ENCODE data around the gene ZNF511. TPM values are rescaled to one million over a fixed set of nuclear protein-coding genes. Genes with fewer than 3 reads are reported as not detected.

ZNF511 gene
- total and polyA plus RNA-seq, 4 donors: 13.7 to 31.8 (median 24.2) TPM

GRCh38 chr10:133293810-133294119 is 14.9 kb upstream of the ZNF511 start:
- Histone ChIP-seq H3K9ac (ENCODE audit: low read depth in 1 of 2, low read length in 2 of 2) (no peak overlapping the region), H3K36me3 (ENCODE audit: control insufficient read depth in 4 of 4, insufficient read depth in 3 of 4, low read depth in 1 of 4, low read length in 3 of 4) (peaks cover 30 to 88% (median 49%) of the 10 kb centered on the region in 4 donors), H3K27ac (ENCODE audit: low read depth in 1 of 2, low read length in 2 of 2) (no peak overlapping the region), H3K9me3 (ENCODE audit: control insufficient read depth in 4 of 4, low read length in 3 of 4) (no peaks in the 10 kb centered on the region), H3K4me3 (ENCODE audit: low read depth in 1 of 3, low read length in 3 of 3) (no peak overlapping the region), H3K27me3 (ENCODE audit: control insufficient read depth in 4 of 4, insufficient read depth in 4 of 4, low read length in 3 of 4) (no peaks in the 10 kb centered on the region), H3K4me1 (ENCODE audit: control insufficient read depth in 4 of 4, insufficient read depth in 4 of 4, low read length in 3 of 4) (no peaks in the 10 kb centered on the region)
- DNase-seq (ENCODE audit: low spot score): no peak
- WGBS: 96% methylated on average over 10 of the region's 10 CpGs
- no peak for TF ChIP-seq NR2F2 (IDR thresholded peaks at IDR 0.05)
- TF ChIP-seq ATF3 (IDR thresholded peaks at IDR 0.05): no peak
- no peak for TF ChIP-seq CTCF (IDR thresholded peaks at IDR 0.05; ENCODE audit: low read depth, low read length, missing input control)
- TF ChIP-seq TAF1 (conservative IDR thresholded peaks at IDR 0.05): no peak
- TF ChIP-seq SP1 (IDR thresholded peaks at IDR 0.05): no peak
- no peak for TF ChIP-seq HNF4G (IDR thresholded peaks at IDR 0.05)
- no peak for TF ChIP-seq REST (IDR thresholded peaks at IDR 0.05)
- TF ChIP-seq GABPA (IDR thresholded peaks at IDR 0.05 in 1 of 2, conservative IDR thresholded peaks at IDR 0.05 in 1 of 2): no peak
- TF ChIP-seq MAX (IDR thresholded peaks at IDR 0.05): no peak
- TF ChIP-seq EGR1 (IDR thresholded peaks at IDR 0.05; ENCODE audit: low read depth in 2 of 2): no peak
- TF ChIP-seq JUND (IDR thresholded peaks at IDR 0.05): no peak
- TF ChIP-seq HNF4A (conservative IDR thresholded peaks at IDR 0.05): no peak
- no peak for TF ChIP-seq RXRA (IDR thresholded peaks at IDR 0.05)
- no peak for TF ChIP-seq ZBTB33 (IDR thresholded peaks at IDR 0.05)
- no peak for TF ChIP-seq FOXA1 (IDR thresholded peaks at IDR 0.05)
- TF ChIP-seq FOXA2 (IDR thresholded peaks at IDR 0.05): no peak
- TF ChIP-seq YY1 (IDR thresholded peaks at IDR 0.05): no peak

- Histone ChIP-seq H3K9ac (ENCODE audit: low read depth in 1 of 2, low read length in 2 of 2) (no peak overlapping the region), H3K9me3 (ENCODE audit: control insufficient read depth in 4 of 4, low read length in 3 of 4) (no peaks in the 10 kb centered on the region), H3K27ac (ENCODE audit: low read depth in 1 of 2, low read length in 2 of 2) (no peak overlapping the region), H3K36me3 (ENCODE audit: control insufficient read depth in 4 of 4, insufficient read depth in 3 of 4, low read depth in 1 of 4, low read length in 3 of 4) (peaks cover 31 to 88% (median 48%) of the 10 kb centered on the region in 4 donors), H3K4me3 (ENCODE audit: low read depth in 1 of 3, low read length in 3 of 3) (no peak overlapping the region), H3K4me1 (ENCODE audit: control insufficient read depth in 4 of 4, insufficient read depth in 4 of 4, low read length in 3 of 4) (no peaks in the 10 kb centered on the region), H3K27me3 (ENCODE audit: control insufficient read depth in 4 of 4, insufficient read depth in 4 of 4, low read length in 3 of 4) (no peaks in the 10 kb centered on the region)
- no peak for DNase-seq (ENCODE audit: low spot score)
- WGBS: 89% methylated on average over 15 of the region's 15 CpGs
- TF ChIP-seq HNF4A (conservative IDR thresholded peaks at IDR 0.05) (no peak), YY1 (IDR thresholded peaks at IDR 0.05) (no peak), TAF1 (conservative IDR thresholded peaks at IDR 0.05) (no peak), FOXA1 (IDR thresholded peaks at IDR 0.05) (no peak), ZBTB33 (IDR thresholded peaks at IDR 0.05) (no peak), MAX (IDR thresholded peaks at IDR 0.05) (no peak), REST (IDR thresholded peaks at IDR 0.05) (no peak), RXRA (IDR thresholded peaks at IDR 0.05) (no peak), ATF3 (IDR thresholded peaks at IDR 0.05) (no peak), NR2F2 (IDR thresholded peaks at IDR 0.05) (no peak), RAD21 (IDR thresholded peaks at IDR 0.05) (no peak)
Observed at GRCh38 chr10:133294189-133294588, 14.5 kb upstream of the ZNF511 start.
